BE2C (cell line): ENCODE data around the gene TMCC1.

Experiments used
- DNase-seq: peaks from one replicate; pipeline ENCODE4 v3.0.0-alpha.2; 2020
- H3K27me3 ChIP-seq: fragments of 250-450 bp; sonication (Bioruptor Pico); 2 replicates; pipeline ENCODE4 v1.5.1; 2020; ENCODE audit warnings: mild to moderate bottlenecking
- H3K36me3 ChIP-seq: fragments of 250-450 bp; sonication (Bioruptor Pico); 2 replicates; pipeline ENCODE4 v1.5.1; 2020; ENCODE audit warnings: mild to moderate bottlenecking
- H3K4me1 ChIP-seq: fragments of 250-450 bp; sonication (Bioruptor Pico); 2 replicates; pipeline ENCODE4 v1.5.1; 2020
- H3K4me3 ChIP-seq: 2 replicates; pipeline ENCODE4 v1.5.1; 2011; ENCODE audit warnings: low read depth, low read length
- H3K9me3 ChIP-seq: fragments of 250-450 bp; sonication (Bioruptor Pico); 2 replicates; pipeline ENCODE4 v1.5.1; 2020
- CTCF ChIP-seq: IDR thresholded peaks from 2 replicates; pipeline ENCODE4 v1.5.1; 2012; ENCODE audit warnings: mild to moderate bottlenecking, low read depth, low read length

The TMCC1 gene

GRCh38 chr3:129663045-129663446, 230.5 kb downstream of the TMCC1 start:
- DNase-seq, result no peak
- Histone ChIP-seq H3K4me3 (no peak overlapping the region), H3K4me1 (peaks cover 22% of the 10 kb centered on the region)

GRCh38 chr3:129662191-129662608, 231.3 kb downstream of the TMCC1 start:
- Histone ChIP-seq H3K4me3 (no peak overlapping the region), H3K4me1 (peaks cover 31% of the 10 kb centered on the region), H3K27me3 (no peaks in the 10 kb centered on the region), H3K36me3 (peaks cover 26% of the 10 kb centered on the region), H3K9me3 (no peaks in the 10 kb centered on the region)
- TF ChIP-seq CTCF, result no peak
- no peak for DNase-seq

More at GRCh38 chr3:129663045-129663446, 230.5 kb downstream of the TMCC1 start:
- H3K9me3 ChIP-seq, result no peaks in the 10 kb centered on the region
- peaks cover 31% of the 10 kb centered on the region for H3K36me3 ChIP-seq
- no peaks in the 10 kb centered on the region for H3K27me3 ChIP-seq
- no peak for TF ChIP-seq CTCF

- Histone ChIP-seq H3K27me3 (no peaks in the 10 kb centered on the region), H3K9me3 (no peaks in the 10 kb centered on the region), H3K4me1 (peaks cover 35% of the 10 kb centered on the region), H3K36me3 (peaks cover 26% of the 10 kb centered on the region), H3K4me3 (no peak overlapping the region)
- no peak for TF ChIP-seq CTCF
- no peak for DNase-seq
Observed at GRCh38 chr3:129661766-129662165, 231.7 kb downstream of the TMCC1 start.

GRCh38 chr3:129658110-129658843, 235.2 kb downstream of the TMCC1 start:
- no peaks in the 10 kb centered on the region for H3K27me3 ChIP-seq
- H3K4me1 ChIP-seq, result peaks cover 22% of the 10 kb centered on the region
- TF ChIP-seq CTCF, result no peak
- H3K9me3 ChIP-seq, result no peaks in the 10 kb centered on the region
- no peak for DNase-seq
- H3K4me3 ChIP-seq, result no peak overlapping the region
- H3K36me3 ChIP-seq, result peaks cover 33% of the 10 kb centered on the region

GRCh38 chr3:129657261-129658046, 236.1 kb downstream of the TMCC1 start:
- TF ChIP-seq CTCF, result no peak
- H3K4me1 ChIP-seq, result peaks cover 21% of the 10 kb centered on the region
- peaks cover 32% of the 10 kb centered on the region for H3K36me3 ChIP-seq
- H3K4me3 ChIP-seq, result no peak overlapping the region
- no peaks in the 10 kb centered on the region for H3K27me3 ChIP-seq
- H3K9me3 ChIP-seq, result no peaks in the 10 kb centered on the region
- DNase-seq, result no peak
